Astrocyte of the cerebellum (primary cell): ENCODE results near the gene NRROS.
"Not testable (repeated sequence)": the region's sequence is repeated elsewhere in the genome, so short reads cannot be mapped to it uniquely, and the experiment has no call there.

Experiments used
- DNase-seq: peaks from one replicate; pipeline ENCODE4 v3.0.0-alpha.2; 2011; ENCODE audit warnings: low read depth
- H3K4me3 ChIP-seq: 2 replicates; pipeline ENCODE4 v1.5.1; 2011; ENCODE audit warnings: mild to moderate bottlenecking, low read depth, low read length, moderate library complexity
- CTCF ChIP-seq: IDR thresholded peaks from 2 replicates; pipeline ENCODE4 v1.5.1; 2012; ENCODE audit warnings: low read length, low read depth, moderate library complexity, mild to moderate bottlenecking; ENCODE audit errors: missing control alignments
- in situ Hi-C: cut with HindIII; loops from 2 replicates; pipeline ENCODE4 v1.10.0; 2017; ENCODE audit warnings: low sequenced_read_pairs

The NRROS gene

DNA sequence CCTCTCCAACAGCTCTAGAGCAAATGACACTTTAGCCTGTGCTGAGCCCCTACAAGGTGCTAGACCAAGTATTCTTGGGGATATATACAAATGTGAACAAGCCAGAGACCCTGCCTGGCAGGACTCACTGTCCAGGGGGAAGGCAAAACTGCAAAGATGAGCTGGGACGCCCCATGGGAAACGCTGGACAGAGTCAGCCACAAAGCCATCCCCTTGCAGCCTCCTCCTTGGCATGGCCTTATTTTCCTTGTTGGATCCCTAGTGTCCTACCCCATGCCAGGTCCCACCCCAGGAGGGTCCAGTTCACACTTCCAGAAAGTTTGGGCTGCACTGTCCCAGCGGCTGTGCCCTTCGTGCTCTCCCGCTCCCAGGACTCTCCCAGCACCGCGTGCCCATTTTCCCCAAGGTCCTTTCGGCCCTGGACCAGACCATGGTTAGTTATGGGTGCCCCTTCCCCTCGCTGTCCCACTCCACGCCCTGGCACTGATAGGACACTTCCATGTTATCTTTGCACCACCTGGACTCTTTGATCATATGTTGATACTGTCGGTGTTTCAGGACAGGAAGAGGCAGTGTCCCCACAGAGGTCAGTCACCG lies 5.8 kb upstream of the NRROS start:
- in situ Hi-C loops = loop anchor here (10.0 kb wide), 1 partner anchor 61 kb away; no protein-coding TSS in a partner anchor
- H3K4me3 ChIP-seq = no peak overlapping the region
- DNase-seq = no peak
- no peak for TF ChIP-seq CTCF

DNA sequence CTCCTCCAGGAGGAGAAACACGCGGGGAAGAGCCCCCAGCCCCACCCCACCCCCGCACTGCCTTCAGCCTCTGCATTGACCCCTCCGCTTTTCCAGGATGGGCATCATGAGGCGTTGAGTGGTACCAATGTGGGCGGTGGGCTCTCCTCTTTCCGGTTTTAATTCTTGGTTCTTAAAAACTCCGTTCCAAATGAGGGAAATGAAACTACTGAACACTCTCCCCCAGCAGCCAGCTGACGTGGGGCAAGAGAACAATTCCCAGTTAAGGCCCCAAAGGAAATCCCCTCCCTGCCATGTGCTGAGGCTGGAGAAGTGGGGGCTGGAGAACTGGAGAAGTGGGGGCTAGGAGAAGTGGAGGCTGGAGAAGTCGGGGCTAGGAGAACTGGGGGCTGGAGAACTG lies 5.3 kb upstream of the NRROS start:
- in situ Hi-C loops = loop anchor here (10.0 kb wide), 1 partner anchor 61 kb away; no protein-coding TSS in a partner anchor
- no peak for TF ChIP-seq CTCF
- no peak overlapping the region for H3K4me3 ChIP-seq
- DNase-seq = no peak

GRCh38 chr3:196634829-196635228 lies 4.7 kb upstream of the NRROS start:
- no peak for DNase-seq
- no peak for TF ChIP-seq CTCF
- in situ Hi-C loops = loop anchor here (10.0 kb wide), 1 partner anchor 60 kb away; no protein-coding TSS in a partner anchor
- H3K4me3 ChIP-seq = no peak overlapping the region

DNA sequence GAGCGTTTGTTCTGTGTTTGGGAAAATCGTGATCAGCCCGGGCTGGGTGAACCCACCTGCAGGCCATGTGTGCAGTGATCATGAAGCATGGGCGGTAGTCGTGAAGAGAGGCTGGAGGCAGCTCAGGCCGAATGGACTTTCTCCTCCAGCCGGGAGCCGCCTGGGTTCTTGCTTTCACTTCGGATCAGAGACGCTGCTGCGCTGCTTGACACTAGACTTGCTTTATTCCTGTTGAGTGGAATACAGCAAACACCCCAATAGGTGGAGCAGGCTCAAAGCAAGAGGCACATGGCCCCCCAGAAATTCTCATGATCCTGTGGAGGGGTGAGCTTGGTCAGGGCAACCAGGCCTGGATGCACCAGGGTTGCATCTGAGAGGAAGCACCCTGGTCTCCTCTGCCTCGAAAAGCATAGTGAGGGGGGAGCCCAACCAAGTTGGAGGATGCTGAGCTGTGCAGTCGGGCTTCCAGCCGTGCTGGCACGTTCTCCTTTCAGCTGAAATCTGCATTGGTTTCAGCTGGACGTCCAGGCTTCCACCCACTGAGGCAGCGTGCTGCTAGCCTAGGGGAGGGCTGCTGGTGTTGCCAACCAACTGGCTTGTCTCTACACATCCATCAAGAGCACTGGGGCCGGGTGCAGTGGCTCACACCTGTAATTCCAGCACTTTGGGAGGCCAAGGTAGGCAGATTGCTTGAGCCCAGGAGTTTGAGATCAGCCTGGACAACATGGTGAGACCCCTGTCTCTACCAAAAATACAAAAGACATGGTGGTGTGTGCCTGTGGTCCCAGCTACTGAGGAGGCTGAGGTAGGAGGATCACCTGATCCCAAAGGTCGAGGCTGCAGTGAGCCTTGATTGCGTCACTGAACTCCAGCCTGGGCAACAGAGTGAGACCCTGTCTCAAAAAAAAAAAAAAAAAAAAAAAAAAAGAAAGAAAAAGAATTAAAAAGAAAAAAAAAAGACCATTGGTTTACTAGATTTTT lies 2.8 kb upstream of the NRROS start:
- H3K4me3 ChIP-seq = no peak overlapping the region
- DNase-seq = no peak
- TF ChIP-seq CTCF = no peak
- in situ Hi-C loops = loop anchor here (10.0 kb wide), 1 partner anchor 58 kb away; no protein-coding TSS in a partner anchor

DNA sequence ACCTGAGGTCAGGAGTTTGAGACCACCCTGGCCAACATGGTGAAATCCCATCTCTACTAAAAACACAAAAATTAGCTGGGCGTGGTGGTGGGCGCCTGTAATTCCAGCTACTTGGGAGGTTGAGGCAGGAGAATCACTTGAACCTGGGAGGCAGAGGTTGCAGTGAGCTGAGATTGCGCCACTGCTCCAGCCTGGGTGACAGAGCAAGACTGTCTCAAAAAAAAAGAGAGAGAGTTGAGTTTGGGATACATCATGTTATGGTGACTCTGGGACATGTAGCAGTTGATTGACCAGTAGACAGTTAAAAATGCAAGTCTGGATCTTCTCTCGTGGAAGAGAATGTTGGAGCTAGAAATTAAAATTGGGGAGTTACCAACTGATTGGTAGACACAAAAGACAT lies 1.6 kb upstream of the NRROS start:
- not testable (repeated sequence) for DNase-seq, H3K4me3 ChIP-seq
- in situ Hi-C loops = loop anchor here (10.0 kb wide), 1 partner anchor 57 kb away; no protein-coding TSS in a partner anchor

GRCh38 chr3:196638861-196639482 lies 522 bp upstream of the NRROS start:
- no peak for TF ChIP-seq CTCF
- H3K4me3 ChIP-seq = peak overlapping the region; percentile 39
- no peak for DNase-seq
- in situ Hi-C loops = loop anchor here (10.0 kb wide), 1 partner anchor 56 kb away; no protein-coding TSS in a partner anchor
